ENCODE data around the gene N4BP2. TPM values are rescaled to one million over a fixed set of nuclear protein-coding genes. Genes with fewer than 3 reads are reported as not detected.
"Not testable (repeated sequence)": the region's sequence is repeated elsewhere in the genome, so short reads cannot be mapped to it uniquely, and the experiment has no call there.

Gene N4BP2
- 10 to 100 TPM; 17.6 to 21.9 TPM for total RNA-seq

- Mint-ChIP-seq H3K36me3 (peaks cover 6% of the 10 kb centered on the region), H3K9me3 (no peaks in the 10 kb centered on the region), H3K27me3 (no peaks in the 10 kb centered on the region), H3K4me1 (peaks cover 31% of the 10 kb centered on the region), H3K27ac (peak within 1 kb of the TSS; percentile 99), H3K4me3 (peak within 1 kb of the TSS; percentile 98)
- peak; percentile 84 for DNase-seq
These were observed at the start of gene N4BP2 for GRCh38 chr4:40056716-40057585. TSS of gene N4BP2 (plus strand) at chr4:40056850. CDS start at chr4:40097341, 40,491 bp downstream.

- H3K36me3 Mint-ChIP-seq: no peaks in the 10 kb centered on the region
- DNase-seq: no peak
- H3K27me3 Mint-ChIP-seq: no peaks in the 10 kb centered on the region
- H3K4me1 Mint-ChIP-seq: no peaks in the 10 kb centered on the region
- no peaks in the 10 kb centered on the region for H3K9me3 Mint-ChIP-seq
- H3K4me3 Mint-ChIP-seq: no peak overlapping the region
- H3K27ac Mint-ChIP-seq: no peak overlapping the region
These were observed 40.6 kb upstream of the N4BP2 start for GRCh38 chr4:40016007-40016406.

GRCh38 chr4:40020221-40020620 is 36.4 kb upstream of the N4BP2 start:
- Mint-ChIP-seq H3K36me3 (no peaks in the 10 kb centered on the region), H3K27ac (no peak overlapping the region), H3K4me3 (no peak overlapping the region), H3K4me1 (no peaks in the 10 kb centered on the region), H3K9me3 (no peaks in the 10 kb centered on the region), H3K27me3 (no peaks in the 10 kb centered on the region)
- no peak for DNase-seq

DNA sequence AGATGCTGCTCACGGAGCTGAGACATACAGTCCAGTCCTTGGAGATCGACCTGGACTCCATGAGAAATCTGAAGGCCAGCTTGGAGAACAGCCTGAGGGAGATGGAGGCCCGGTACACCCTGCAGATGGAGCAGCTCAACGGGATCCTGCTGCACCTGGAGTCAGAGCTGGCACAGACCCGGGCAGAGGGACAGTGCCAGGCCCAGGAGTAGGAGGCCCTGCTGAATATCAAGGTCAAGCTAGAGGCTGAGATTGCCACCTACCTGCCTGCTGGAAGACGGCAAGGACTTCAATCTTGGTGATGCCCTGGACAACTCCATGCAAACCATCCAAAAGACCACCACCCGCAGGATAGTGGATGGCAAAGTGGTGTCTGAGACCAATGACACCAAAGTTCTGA is 35.5 kb upstream of the N4BP2 start:
- not testable (repeated sequence) for H3K4me1 Mint-ChIP-seq, H3K36me3 Mint-ChIP-seq, H3K9me3 Mint-ChIP-seq, H3K4me3 Mint-ChIP-seq, DNase-seq, H3K27ac Mint-ChIP-seq, H3K27me3 Mint-ChIP-seq

DNA sequence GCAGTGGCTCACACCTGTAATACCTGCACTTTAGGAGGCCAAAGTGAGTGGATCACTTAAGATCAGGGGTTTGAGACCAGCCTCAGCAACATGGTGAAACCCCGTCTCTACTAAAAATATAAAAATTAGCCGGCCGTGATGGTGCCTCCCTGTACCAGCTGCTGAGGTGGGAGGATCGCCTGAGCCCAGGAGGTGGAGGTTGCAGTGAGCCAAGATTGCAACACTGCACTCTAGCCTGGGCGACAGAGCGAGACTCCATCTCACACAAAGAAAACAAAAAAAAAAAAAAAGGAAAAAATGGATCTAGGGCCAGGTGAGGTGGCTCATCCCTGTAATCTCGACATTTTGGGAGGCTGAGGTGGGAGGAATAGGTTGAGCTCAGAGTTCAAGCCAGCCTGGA is 32.6 kb upstream of the N4BP2 start:
- not testable (repeated sequence) for DNase-seq, H3K4me3 Mint-ChIP-seq, H3K4me1 Mint-ChIP-seq, H3K9me3 Mint-ChIP-seq, H3K27ac Mint-ChIP-seq, H3K36me3 Mint-ChIP-seq, H3K27me3 Mint-ChIP-seq

DNA sequence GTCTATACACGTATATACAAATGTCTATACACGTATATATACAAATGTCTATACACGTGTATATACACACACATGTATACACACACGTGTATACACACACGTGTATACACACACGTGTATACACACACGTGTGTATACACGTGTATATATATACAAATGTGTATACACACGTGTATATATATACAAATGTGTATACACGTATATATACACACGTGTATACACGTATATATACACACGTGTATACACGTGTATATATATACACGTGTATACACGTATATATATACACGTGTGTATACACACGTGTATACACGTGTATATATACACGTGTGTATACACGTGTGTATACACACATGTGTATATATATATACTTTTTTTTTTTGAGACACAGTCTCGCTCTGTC is 23.9 kb upstream of the N4BP2 start:
- H3K27ac Mint-ChIP-seq: no peak overlapping the region
- no peak overlapping the region for H3K4me3 Mint-ChIP-seq
- H3K9me3 Mint-ChIP-seq: no peaks in the 10 kb centered on the region
- H3K36me3 Mint-ChIP-seq: no peaks in the 10 kb centered on the region
- no peaks in the 10 kb centered on the region for H3K4me1 Mint-ChIP-seq
- no peaks in the 10 kb centered on the region for H3K27me3 Mint-ChIP-seq
- no peak for DNase-seq

GRCh38 chr4:40033613-40034012 is 23.0 kb upstream of the N4BP2 start:
- Mint-ChIP-seq H3K27me3 (no peaks in the 10 kb centered on the region), H3K4me3 (no peak overlapping the region), H3K36me3 (no peaks in the 10 kb centered on the region), H3K4me1 (no peaks in the 10 kb centered on the region), H3K27ac (no peak overlapping the region), H3K9me3 (no peaks in the 10 kb centered on the region)
- DNase-seq: no peak

GRCh38 chr4:40038977-40039376 is 17.7 kb upstream of the N4BP2 start:
- no peak for DNase-seq
- Mint-ChIP-seq H3K4me1 (no peaks in the 10 kb centered on the region), H3K36me3 (no peaks in the 10 kb centered on the region), H3K27ac (no peak overlapping the region), H3K27me3 (no peaks in the 10 kb centered on the region), H3K9me3 (no peaks in the 10 kb centered on the region), H3K4me3 (no peak overlapping the region)

DNA sequence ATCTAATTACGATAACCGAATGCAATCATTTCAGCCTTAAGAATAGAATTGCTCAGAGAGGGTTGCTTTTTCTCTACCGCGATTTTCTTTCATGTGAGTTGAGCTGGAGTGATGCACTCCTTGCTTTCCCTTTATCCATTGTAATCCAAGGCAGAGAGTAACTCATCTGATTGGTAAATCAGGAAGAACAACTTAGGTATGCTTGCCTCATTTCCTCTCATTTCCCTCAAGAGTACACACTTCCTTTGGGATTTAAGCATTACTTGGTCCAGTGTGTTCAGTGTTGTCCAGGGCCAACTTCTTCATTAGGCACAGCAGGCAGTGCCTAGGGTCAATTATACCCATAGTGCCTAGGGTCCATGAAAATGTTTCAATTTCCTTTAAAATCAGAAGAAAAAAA is 15.7 kb upstream of the N4BP2 start:
- no peak overlapping the region for H3K4me3 Mint-ChIP-seq
- no peaks in the 10 kb centered on the region for H3K36me3 Mint-ChIP-seq
- peaks cover 5% of the 10 kb centered on the region for H3K4me1 Mint-ChIP-seq
- DNase-seq: no peak
- no peaks in the 10 kb centered on the region for H3K9me3 Mint-ChIP-seq
- no peaks in the 10 kb centered on the region for H3K27me3 Mint-ChIP-seq
- H3K27ac Mint-ChIP-seq: no peak overlapping the region

DNA sequence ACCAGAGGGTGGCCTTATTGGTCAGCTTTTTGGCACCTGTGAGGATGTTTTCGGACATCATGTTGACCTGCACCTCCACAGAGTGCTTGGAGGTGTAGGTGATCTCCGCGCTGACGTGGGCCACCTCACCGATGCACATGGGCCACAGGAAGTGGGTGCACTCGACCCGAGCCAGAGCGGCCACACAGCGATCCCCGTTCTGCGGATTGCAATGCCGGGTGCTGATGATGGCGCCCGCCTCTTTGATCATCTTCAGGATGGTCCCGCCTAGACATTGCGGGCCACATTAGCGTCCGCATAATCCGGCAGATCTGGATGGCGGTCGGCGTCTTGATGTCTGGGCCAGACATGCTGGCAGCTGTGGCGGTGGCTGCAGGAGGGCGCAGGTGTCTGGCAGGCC is 12.9 kb upstream of the N4BP2 start:
- Mint-ChIP-seq H3K27ac (no peak overlapping the region), H3K4me1 (peaks cover 13% of the 10 kb centered on the region), H3K36me3 (no peaks in the 10 kb centered on the region), H3K9me3 (no peaks in the 10 kb centered on the region), H3K27me3 (no peaks in the 10 kb centered on the region), H3K4me3 (no peak overlapping the region)
- DNase-seq: no peak

DNA sequence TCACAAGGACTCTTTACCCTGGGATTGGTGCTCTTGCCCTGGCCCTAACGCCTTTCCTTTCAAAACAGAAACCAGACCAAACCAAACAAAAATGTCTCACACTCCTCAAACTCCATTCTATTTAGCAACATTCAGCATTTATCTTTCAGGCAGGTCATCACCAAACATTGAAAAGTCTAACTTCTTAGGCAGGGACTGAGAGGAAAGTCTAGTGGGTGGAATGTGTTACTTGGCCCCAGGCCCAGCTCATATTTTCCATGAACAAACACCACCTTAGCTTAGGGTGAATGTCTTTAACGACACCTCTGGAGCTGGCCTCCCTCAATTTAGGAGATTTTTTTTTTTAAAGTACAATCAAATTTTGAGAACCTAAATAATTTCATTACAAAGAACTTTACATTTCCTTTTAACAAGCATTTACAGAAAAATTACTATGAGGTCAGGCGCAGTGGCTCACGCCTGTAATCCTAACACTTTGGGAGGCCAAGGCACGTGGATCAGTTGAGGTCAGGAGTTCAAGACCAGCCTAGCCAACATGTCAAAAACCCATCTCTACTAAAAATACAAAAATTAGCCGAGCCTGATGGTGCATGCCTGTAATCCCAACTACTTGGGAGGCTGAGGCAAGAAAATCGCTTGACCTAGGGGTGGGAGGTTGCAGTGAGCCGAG is 10.2 kb upstream of the N4BP2 start:
- peaks cover 15% of the 10 kb centered on the region for H3K4me1 Mint-ChIP-seq
- no peaks in the 10 kb centered on the region for H3K27me3 Mint-ChIP-seq
- no peaks in the 10 kb centered on the region for H3K36me3 Mint-ChIP-seq
- DNase-seq: peak; percentile 61
- peaks cover 1% of the 10 kb centered on the region for H3K9me3 Mint-ChIP-seq
- H3K4me3 Mint-ChIP-seq: peak overlapping the region; percentile 6
- peak overlapping the region; percentile 80 for H3K27ac Mint-ChIP-seq

DNA sequence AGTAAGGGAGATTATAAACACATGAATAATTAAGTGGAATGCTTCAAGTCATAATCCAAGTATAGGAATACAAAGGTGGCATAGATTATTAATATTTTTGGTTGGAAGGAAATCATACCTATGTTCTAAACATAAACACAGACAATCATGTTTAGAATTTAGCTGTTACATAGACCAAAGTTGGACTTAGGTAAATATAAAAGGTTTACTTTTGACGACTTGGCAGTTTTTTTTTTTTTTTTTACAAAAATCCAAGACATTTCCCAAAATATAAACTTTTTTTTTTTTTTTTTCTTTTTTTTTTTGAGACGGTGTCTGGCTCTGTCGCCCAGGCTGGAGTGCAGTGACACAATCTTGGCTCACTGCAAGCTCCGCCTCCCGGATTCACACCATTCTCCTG is 3.5 kb upstream of the N4BP2 start:
- H3K27me3 Mint-ChIP-seq: no peaks in the 10 kb centered on the region
- DNase-seq: no peak
- peaks cover 16% of the 10 kb centered on the region for H3K4me1 Mint-ChIP-seq
- no peak overlapping the region for H3K4me3 Mint-ChIP-seq
- no peak overlapping the region for H3K27ac Mint-ChIP-seq
- H3K9me3 Mint-ChIP-seq: peaks cover 1% of the 10 kb centered on the region
- peaks cover 2% of the 10 kb centered on the region for H3K36me3 Mint-ChIP-seq

GRCh38 chr4:40055511-40055862 is 1.2 kb upstream of the N4BP2 start:
- Mint-ChIP-seq H3K9me3 (no peaks in the 10 kb centered on the region), H3K4me1 (peaks cover 31% of the 10 kb centered on the region), H3K27me3 (no peaks in the 10 kb centered on the region), H3K4me3 (peak overlapping the region; percentile 85), H3K36me3 (peaks cover 4% of the 10 kb centered on the region), H3K27ac (peak overlapping the region; percentile 94)
- peak; percentile 67 for DNase-seq

DNA sequence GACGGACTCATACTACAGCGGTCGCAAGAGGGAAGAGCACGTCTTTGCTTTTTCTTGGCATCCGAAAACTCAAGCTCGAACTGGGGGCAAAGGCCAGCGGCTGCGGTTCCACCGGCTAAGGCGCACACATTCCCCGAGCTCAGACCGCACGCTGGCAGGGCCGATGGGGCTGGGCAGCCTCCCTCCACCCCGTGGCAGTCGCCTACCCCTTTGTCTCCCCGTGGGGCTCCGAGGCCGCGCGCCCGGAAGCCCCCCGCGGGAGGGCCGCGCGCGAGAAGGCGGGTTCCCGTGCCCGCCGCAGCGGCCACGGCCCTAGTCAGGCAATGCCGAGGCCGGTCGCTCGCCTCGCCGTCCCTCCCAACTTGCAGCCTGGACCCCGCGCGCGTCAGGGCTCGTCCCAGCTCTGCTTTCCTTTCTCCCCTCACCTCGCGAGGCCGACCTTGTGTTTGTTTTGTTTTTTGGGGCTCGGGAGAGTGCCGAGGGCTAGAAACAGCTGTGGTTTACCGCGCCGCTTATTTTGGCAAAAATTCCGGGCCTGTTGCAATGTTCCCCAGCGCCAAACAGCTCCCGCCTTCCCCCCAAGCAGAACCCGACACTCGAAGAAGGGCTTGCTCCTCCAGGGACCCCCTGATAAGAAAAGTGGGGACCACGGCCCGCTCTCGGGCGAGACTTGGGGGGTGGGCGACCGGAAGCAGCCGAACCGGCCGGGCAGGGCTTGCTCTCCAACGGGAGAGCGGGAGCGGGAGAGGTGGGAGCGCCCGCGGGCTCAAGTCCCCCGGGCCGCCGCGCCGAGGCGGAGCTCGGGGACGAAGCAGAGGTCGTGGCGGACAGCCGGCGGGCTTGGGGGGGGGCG is 561 bp upstream of the N4BP2 start:
- H3K9me3 Mint-ChIP-seq: no peaks in the 10 kb centered on the region
- H3K27ac Mint-ChIP-seq: peak overlapping the region; percentile 94
- H3K4me3 Mint-ChIP-seq: peak overlapping the region; percentile 85
- H3K4me1 Mint-ChIP-seq: peaks cover 31% of the 10 kb centered on the region
- H3K27me3 Mint-ChIP-seq: no peaks in the 10 kb centered on the region
- DNase-seq: peak; percentile 73
- H3K36me3 Mint-ChIP-seq: peaks cover 6% of the 10 kb centered on the region

DNA sequence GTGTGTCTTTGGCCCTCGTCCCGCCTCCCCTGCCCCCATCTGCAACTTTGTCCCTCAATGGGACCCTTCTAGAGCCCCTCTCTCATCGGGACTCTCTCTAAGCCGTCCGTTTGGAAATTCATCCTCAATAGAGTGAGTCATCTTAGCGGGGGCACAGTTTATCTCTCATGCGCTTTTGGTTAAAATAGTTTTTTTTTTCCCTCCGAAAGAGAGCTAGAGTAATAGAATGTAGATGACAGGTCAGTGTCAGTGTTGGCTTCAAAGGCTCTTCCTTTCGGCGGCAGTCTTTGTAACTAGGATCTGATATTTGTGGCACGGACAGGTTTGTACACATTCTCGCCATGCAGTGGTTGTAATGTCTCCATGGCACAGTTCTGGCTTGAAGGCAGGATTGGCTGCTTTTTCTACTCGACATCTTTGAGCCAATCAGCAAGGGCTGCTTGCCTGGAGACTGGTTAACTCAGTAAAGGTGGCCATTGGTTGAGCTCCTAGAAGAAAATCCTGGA is 989 bp downstream of the N4BP2 start:
- H3K36me3 Mint-ChIP-seq: peaks cover 11% of the 10 kb centered on the region
- H3K9me3 Mint-ChIP-seq: no peaks in the 10 kb centered on the region
- peak overlapping the region; percentile 99 for H3K27ac Mint-ChIP-seq
- peak; percentile 72 for DNase-seq
- no peaks in the 10 kb centered on the region for H3K27me3 Mint-ChIP-seq
- H3K4me1 Mint-ChIP-seq: peaks cover 33% of the 10 kb centered on the region
- peak overlapping the region; percentile 98 for H3K4me3 Mint-ChIP-seq

Measured in activated naive CD8-positive, alpha-beta T cell treated with anti-CD3 and anti-CD28 coated beads for 36 hours (primary cell).